Measurements from ENCODE around the gene SIPA1L3.

GRCh38 chr19:38034492-38034860 is 127.5 kb downstream of the SIPA1L3 start:
- no peak for TF ChIP-seq POLR2A (IDR thresholded peaks at IDR 0.05)
- TF ChIP-seq, protein P1, sequence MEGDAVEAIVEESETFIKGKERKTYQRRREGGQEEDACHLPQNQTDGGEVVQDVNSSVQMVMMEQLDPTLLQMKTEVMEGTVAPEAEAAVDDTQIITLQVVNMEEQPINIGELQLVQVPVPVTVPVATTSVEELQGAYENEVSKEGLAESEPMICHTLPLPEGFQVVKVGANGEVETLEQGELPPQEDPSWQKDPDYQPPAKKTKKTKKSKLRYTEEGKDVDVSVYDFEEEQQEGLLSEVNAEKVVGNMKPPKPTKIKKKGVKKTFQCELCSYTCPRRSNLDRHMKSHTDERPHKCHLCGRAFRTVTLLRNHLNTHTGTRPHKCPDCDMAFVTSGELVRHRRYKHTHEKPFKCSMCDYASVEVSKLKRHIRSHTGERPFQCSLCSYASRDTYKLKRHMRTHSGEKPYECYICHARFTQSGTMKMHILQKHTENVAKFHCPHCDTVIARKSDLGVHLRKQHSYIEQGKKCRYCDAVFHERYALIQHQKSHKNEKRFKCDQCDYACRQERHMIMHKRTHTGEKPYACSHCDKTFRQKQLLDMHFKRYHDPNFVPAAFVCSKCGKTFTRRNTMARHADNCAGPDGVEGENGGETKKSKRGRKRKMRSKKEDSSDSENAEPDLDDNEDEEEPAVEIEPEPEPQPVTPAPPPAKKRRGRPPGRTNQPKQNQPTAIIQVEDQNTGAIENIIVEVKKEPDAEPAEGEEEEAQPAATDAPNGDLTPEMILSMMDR (IDR thresholded peaks at IDR 0.05): no peak
- no peak for TF ChIP-seq POLR2AphosphoS5 (IDR thresholded peaks at IDR 0.05)
- TF ChIP-seq EP300 (IDR thresholded peaks at IDR 0.05): no peak
